NCI-H1417 (cell line): ENCODE measurements around the gene TBC1D9.

Experiments
- DNase-seq, 3 experiments: peaks; one replicate each; lab custom pipeline; 2025; lab: John Stamatoyannopoulos, UW

The TBC1D9 gene

DNA sequence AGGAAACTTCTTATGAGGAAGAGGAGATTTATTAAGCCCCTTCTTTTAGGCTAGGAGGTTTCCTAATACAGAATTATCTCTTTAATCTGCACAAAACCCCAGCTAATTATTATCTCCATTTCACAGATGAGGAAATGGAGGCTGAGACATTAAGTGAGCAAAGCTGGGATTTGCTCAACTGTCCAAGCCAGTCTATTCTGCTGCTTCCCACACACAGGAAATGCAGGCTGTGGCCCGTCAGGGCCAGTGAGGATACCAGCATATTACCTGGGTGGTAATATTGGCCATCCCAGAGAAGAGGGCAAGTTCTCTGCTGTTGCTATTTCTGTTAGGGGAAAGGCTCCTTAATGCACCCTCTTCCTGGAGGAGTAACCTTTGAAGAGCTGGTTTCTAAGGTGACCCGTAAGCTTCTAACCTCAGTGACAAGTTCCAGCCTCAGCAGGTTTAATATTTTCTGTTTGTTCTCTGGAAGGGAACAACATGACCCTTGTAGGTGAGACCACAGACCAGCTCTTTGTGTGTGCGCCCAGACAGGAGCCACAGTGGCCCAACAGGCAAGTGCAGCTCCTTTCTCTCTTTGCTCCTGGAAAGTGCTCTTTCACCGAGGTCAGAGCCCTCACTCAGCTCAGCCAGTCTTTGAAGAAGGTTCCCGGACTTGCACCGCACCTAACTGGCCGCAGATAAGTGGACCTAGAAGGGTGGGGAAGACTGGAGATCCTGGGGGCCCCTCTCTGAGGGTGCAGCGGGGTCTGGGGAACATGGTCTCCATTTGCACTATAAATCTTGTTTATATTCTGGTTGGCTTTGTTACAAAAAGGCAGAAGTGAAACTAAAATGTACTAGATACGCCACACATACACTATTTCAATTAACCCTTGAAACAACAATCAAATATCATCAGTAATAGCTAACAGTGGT, 35.5 kb downstream of the TBC1D9 start:
- no peak for DNase-seq

DNA sequence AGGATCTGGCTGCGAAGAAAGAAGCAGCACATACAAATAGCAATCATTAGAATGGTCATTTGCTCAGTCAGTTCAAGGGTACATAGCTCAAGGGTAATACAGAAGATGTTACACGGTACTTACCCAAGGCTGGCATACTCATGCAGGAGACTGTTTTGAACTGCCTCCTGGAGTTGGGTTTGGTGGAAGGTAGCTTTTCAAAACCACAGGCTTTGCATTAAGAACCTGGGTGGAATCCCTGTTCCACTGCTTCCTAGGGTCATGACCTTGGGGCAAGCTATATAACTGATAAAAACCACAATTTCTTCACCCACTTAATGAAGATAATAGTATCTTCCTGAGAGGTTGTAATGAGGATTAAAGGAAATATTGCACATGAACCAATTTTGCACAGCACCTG, 36.5 kb downstream of the TBC1D9 start:
- DNase-seq, result no peak

DNA sequence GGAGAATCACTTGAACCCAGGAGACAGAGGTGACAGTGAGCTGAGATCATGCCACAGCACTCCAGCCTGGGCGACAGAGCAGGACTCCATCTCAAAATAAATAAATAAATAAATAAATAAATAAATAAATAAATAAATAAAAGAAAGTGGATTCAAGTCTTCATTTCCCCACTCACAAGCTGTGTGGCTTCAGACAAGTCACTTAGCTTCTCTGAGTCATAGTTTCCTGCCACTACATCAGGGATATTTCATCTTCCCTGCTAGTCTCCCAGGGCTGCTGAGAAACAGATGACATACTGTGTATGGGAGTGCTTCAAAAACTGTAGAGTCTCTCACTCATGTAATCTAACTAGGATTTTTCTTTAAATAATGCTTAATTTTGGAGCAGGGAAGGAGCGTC, 37.2 kb downstream of the TBC1D9 start:
- DNase-seq, result no peak

- DNase-seq, result no peak
Measured at GRCh38 chr4:140718241-140718952, 37.8 kb downstream of the TBC1D9 start.

DNA sequence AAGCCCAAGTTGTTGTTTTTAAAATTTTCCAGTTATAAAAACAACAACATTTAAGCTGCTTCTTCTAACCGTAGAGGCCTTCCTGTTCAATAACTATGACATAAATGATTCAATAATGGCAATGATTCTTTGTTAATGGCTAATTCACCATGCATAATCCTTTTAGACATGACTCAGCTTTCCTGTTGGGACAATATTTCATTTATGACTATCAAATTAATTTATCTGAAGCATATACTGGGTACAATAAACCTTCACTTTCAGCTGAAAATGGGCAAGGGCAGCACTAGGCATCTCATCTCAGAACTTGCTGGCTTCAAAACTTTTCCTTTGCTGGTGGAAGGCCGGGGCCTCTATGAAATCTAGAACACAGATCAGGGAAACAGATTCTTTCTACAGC, 38.9 kb downstream of the TBC1D9 start:
- DNase-seq, result peak in 1 of 3 experiments; percentile 43

GRCh38 chr4:140715119-140715518, 41.1 kb downstream of the TBC1D9 start:
- DNase-seq, result no peak

- DNase-seq, result peak in 2 of 3 experiments; percentile 19 to 62
Measured at GRCh38 chr4:140711910-140712309, 44.3 kb downstream of the TBC1D9 start.

DNA sequence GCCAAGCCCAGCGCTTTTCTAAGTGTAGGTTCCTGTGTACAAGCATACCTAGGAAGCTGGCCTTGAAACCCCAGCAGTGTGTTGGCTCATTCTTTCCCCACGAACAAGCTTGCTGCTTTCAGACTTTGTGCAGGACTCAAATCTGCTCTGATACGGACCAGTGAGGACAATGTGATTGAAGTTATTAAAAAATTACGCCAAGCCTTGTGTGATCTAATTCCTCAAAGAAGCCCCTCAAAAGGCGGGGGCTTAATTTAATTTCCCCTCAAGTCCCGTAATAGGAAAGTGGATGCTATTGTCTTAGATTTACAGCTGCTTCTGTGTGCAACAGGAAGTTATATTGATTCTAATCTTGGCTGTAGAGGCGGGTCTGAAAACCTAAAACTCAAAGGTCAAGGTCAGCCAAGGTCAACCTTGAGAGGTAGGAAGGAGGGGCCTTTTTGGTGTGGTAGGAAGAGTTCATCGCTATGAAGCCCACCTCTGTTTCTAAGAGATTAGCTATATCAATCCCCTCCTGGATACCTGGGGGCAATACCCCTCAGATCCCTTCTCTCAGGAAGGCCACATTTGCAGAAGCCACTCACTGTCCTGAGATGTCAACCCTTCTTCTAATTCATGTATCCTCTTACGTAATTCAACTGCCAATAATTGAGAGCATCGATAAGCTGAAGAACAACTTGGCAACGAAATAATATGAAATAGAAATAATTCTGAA, 45.1 kb downstream of the TBC1D9 start:
- no peak for DNase-seq

- DNase-seq, result no peak
Measured at GRCh38 chr4:140707325-140707724, 48.9 kb downstream of the TBC1D9 start.

- DNase-seq, result no peak
Measured at GRCh38 chr4:140706665-140707064, 49.5 kb downstream of the TBC1D9 start.

DNA sequence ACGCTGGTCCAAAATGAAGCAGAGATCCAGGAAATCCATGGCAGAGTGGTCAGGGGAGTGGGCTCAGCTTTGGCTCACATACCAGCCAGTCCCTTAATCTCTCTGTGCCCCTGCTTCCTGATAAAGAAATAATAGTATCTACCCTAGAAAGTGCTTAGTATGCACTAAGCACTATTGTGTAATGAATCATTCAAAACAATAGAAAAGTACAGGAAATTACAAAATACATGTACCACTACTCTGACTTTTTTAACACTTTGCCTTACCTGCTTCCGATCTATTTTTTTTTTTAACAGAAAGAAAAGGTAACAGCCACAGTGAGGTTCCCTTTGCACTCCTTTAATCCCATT, 49.9 kb downstream of the TBC1D9 start:
- no peak for DNase-seq

GRCh38 chr4:140705625-140706275, 50.4 kb downstream of the TBC1D9 start:
- DNase-seq, result no peak

DNA sequence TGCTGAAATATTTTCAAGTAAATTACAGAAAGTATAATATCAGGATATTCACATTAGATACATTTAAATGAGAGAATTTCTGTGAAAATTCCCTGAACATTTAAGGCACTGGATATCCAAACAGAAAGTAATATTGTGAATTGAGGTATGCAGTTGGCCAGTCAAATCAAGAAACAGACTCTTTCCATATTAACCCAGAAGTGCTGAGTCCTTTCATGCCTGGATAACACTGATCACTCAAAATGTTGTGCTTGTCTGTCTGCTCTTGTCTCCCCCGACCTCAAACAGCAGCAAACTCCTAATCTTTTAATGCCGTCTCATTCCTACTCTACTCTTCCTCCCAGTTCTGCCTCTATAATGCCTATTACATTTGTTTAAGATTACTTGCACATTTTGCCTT, 51.2 kb downstream of the TBC1D9 start:
- no peak for DNase-seq

DNA sequence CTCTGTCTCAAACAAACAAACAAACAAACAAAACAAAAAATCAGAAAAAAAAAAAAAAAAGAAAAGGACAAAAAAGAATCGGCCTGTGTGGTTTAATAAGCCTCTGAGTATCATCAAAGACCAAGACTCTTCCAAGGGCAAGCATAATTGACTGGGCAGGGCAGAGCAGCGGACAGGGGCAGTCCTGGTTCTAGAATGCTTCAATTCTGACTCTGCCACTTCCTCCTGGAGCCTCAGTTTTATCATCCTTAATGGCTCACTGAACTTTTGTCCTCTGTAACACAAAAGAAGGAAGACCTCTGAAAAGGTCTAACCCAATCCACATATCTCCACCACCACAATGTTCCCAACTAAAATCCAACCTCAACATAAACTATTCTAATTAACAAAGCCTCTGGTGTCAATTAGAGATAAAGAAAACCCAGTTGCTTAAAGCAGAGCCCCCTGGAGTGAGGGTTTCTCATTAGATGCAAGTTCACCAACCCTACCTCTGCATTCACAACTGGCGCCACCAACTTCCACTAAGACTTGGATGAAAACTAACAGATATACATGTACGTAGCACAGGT, 51.7 kb downstream of the TBC1D9 start:
- no peak for DNase-seq

- no peak for DNase-seq
Measured at GRCh38 chr4:140703463-140703862, 52.7 kb downstream of the TBC1D9 start.

GRCh38 chr4:140702096-140702757, 54.0 kb downstream of the TBC1D9 start:
- DNase-seq, result no peak

DNA sequence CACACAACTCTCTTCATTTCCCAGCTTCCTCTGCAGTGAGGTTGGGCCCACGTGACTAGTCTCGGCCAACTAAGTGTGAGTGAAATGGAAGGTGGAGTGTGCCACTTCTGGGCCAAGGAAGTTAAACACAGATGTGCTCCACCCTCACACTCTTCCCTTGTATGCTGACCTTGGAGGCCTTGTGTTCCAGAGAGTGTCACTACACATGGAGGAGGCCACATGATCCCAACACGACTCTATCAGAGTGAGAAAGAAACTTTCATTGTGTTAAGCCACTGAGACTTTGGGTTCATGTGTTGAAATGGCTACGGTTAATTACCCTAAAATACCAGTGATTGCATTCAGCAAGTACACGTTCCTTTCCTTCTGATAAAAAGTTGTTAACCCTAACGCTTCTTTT, 55.1 kb downstream of the TBC1D9 start:
- no peak for DNase-seq

GRCh38 chr4:140697709-140698560, 58.2 kb downstream of the TBC1D9 start:
- peak in 1 of 3 experiments; percentile 28 for DNase-seq

DNA sequence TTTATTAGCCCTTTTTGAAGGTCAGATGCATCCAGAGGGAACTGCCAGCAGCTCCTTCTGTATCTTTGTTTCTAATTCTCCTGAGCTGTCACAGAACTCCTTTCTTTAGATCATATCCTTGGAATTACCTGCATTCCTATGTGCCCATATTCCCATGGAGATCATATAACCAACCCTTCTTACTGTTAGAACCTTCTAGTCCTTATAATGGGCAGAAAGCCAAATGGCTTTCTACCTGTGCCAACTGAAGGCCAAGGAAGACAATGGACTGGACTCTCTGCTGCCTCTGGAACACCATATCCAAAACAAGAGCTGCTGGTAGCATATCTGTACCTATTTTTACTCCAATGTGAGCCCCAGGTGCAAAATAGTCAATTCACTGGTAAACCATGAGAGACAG, 60.7 kb downstream of the TBC1D9 start:
- DNase-seq, result no peak

DNA sequence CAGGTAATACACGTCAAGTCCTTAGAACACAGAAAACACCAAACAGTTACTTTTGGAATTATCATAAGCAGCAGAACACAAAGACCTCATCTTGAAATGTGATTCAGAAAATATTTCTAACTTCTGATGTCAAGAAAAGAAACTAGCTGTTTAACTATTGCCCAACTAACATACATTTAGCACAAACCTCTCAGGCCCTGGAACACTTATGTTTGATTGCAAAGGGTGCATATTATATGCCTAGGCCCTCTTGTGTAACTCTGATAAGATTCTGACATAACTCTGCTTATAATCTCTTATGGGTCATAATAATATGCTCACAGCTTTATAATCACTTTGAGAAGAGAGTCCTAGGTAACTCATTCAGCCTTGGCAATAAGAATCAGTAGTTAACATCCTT, 62.6 kb downstream of the TBC1D9 start:
- DNase-seq, result no peak
